ENCODE results near the gene MAP3K20. TPM values are rescaled to one million over a fixed set of nuclear protein-coding genes. Genes with fewer than 3 reads are reported as not detected.

The MAP3K20 gene
- total RNA-seq, 1 experiment from 2014 or later: 44.5 TPM

DNA sequence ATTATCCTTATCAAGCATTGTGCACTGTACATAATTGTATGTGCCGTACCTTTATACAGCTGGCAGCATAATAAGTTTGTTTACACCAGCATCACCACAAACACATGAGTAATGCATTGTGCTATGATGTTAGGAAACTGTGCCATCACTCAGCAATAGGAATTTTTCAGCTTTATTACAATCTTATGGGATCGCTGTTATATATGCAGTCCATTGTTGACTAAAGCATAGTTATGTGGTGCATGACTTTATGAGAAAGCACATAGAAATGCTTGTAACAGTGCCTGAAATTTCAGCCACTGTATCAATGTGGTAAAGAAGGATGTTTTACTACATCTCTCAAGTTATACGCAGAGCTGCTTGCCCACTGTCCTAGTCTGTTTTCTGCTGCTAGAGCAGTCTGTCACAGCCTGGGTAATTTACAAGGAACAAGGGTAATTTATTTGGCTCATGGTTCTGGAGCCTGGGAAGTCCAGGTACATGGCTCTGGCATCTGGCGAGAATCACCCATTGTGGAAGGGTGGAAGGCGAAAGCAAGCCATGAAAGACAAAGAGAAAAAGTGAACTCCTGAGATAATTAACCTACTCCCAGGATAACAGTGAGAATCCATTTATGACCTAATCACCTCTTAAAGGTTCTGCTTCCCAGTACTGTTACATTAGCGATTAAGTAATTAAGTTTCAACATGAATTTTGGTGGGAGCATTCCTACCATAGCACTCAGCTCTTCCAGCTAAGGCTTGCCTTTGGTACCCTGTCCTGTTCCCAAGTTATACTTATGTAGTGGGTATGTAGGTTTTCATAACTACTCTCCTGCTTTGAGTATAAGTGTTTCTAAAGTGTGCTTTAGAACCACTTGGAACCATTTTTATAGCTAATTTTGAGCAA is 4.6 kb downstream of the MAP3K20 start:
- Mint-ChIP-seq H3K27ac (ENCODE audit: unreplicated experiment) (no peak overlapping the region), H3K4me1 (ENCODE audit: low read depth, unreplicated experiment) (peaks cover 21% of the 10 kb centered on the region), H3K9me3 (ENCODE audit: unreplicated experiment) (no peaks in the 10 kb centered on the region), H3K4me3 (ENCODE audit: unreplicated experiment) (no peak overlapping the region), H3K36me3 (ENCODE audit: insufficient read depth, unreplicated experiment) (no peaks in the 10 kb centered on the region), H3K27me3 (ENCODE audit: insufficient read depth, unreplicated experiment) (no peaks in the 10 kb centered on the region)
- ChIA-PET POLR2A (no interaction called here), CTCF (no interaction called here)
- BruUV-seq (replicated peaks): no TSS peak
- intact Hi-C loops (cut with micrococcal nuclease; ENCODE audit: unreplicated experiment): no loop called here
- Histone ChIP-seq H3K4me3 (ENCODE audit: low read depth, low read length) (no peak overlapping the region), H3K27me3 (replicated peaks; ENCODE audit: control insufficient read depth, insufficient read depth, low read length) (no peaks in the 10 kb centered on the region), H3K9me3 (no peaks in the 10 kb centered on the region), H3K36me3 (ENCODE audit: control insufficient read depth, insufficient read depth, low read length) (0 out of 2 replicates have a peak, but pooled peaks cover 1% of the 10 kb centered on the region), H3K4me1 (peaks cover 9% of the 10 kb centered on the region)
- TF ChIP-seq, protein P1, sequence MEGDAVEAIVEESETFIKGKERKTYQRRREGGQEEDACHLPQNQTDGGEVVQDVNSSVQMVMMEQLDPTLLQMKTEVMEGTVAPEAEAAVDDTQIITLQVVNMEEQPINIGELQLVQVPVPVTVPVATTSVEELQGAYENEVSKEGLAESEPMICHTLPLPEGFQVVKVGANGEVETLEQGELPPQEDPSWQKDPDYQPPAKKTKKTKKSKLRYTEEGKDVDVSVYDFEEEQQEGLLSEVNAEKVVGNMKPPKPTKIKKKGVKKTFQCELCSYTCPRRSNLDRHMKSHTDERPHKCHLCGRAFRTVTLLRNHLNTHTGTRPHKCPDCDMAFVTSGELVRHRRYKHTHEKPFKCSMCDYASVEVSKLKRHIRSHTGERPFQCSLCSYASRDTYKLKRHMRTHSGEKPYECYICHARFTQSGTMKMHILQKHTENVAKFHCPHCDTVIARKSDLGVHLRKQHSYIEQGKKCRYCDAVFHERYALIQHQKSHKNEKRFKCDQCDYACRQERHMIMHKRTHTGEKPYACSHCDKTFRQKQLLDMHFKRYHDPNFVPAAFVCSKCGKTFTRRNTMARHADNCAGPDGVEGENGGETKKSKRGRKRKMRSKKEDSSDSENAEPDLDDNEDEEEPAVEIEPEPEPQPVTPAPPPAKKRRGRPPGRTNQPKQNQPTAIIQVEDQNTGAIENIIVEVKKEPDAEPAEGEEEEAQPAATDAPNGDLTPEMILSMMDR (IDR thresholded peaks at IDR 0.05; ENCODE audit: insufficient read depth in 1 of 2, low read depth in 1 of 2, low read length in 1 of 2, severe bottlenecking in 1 of 2, unreplicated experiment in 1 of 2): no peak
- DNase-seq: no peak

DNA sequence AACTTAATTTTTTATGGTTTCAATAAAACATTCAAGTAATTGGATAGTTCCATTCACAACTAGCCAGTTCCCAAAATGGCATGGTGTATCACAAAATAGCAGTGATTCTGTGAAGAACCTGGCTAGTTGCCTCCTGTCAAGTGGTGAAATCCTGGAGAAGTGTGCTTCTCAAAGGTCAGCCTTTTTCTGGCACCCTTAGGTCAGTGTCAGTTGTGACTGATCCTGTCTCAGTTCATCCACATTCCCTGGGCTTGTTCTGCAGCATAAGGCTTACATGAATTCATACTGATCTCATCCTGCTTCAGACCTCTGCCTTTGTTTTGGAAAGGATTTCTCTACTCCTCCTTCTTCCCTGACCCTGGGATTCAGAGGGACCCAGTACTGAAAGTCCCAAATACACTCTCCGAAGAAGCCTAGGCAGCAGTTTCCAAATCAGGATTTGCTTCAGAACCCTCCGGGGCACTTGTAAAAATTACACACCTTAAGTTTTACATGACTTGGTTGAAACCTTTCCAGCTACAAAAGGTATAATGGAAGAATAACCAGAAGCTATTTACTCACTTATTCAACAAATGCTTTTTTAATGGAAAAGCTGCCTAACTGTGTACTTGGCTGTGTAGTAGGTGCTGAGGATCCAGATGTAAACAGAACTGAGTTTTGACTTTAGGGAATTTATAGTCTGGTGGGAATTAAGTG is 11.0 kb downstream of the MAP3K20 start:
- peaks cover 9% of the 10 kb centered on the region; the same call in 1 of the 2 replicates for H3K4me1 ChIP-seq
- peaks cover 15% of the 10 kb centered on the region for H3K4me1 Mint-ChIP-seq (ENCODE audit: low read depth, unreplicated experiment)
- ChIA-PET CTCF (no interaction called here), POLR2A (no interaction called here)
- H3K9me3 Mint-ChIP-seq (ENCODE audit: unreplicated experiment): no peaks in the 10 kb centered on the region
- intact Hi-C loops (cut with micrococcal nuclease; ENCODE audit: unreplicated experiment): no loop called here
- no peaks in the 10 kb centered on the region for H3K36me3 ChIP-seq (ENCODE audit: control insufficient read depth, insufficient read depth, low read length)
- TF ChIP-seq, protein P1 (IDR thresholded peaks at IDR 0.05; ENCODE audit: insufficient read depth in 1 of 2, low read depth in 1 of 2, low read length in 1 of 2, severe bottlenecking in 1 of 2, unreplicated experiment in 1 of 2): no peak
- H3K4me3 ChIP-seq (ENCODE audit: low read depth, low read length): no peak overlapping the region
- no peaks in the 10 kb centered on the region for H3K9me3 ChIP-seq
- no TSS peak for BruUV-seq (replicated peaks)
- H3K27me3 Mint-ChIP-seq (ENCODE audit: insufficient read depth, unreplicated experiment): no peaks in the 10 kb centered on the region
- no peak overlapping the region for H3K27ac Mint-ChIP-seq (ENCODE audit: unreplicated experiment)
- no peak overlapping the region for H3K4me3 Mint-ChIP-seq (ENCODE audit: unreplicated experiment)
- H3K27me3 ChIP-seq (replicated peaks; ENCODE audit: control insufficient read depth, insufficient read depth, low read length): no peaks in the 10 kb centered on the region
- DNase-seq: no peak
- peaks cover 12% of the 10 kb centered on the region for H3K36me3 Mint-ChIP-seq (ENCODE audit: insufficient read depth, unreplicated experiment)

DNA sequence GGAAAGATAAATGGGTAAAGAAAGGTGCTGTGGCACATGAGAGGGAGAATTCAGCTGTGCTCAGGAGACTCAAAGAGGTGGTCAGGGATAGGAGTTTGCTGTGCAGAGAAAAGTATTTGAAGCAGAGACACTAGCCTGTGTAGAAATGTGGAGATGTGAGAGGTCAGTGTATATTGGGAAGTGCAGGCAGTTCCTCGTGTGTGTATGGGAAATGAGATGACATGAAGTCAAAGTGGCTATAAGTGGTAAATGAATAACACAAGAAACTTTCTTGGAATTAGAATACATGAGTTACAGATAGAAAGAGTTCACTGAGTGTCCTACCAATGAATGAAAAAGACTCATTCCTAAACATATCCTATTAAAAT is 11.6 kb downstream of the MAP3K20 start:
- peaks cover 9% of the 10 kb centered on the region; the same call in 1 of the 2 replicates for H3K4me1 ChIP-seq
- intact Hi-C loops (cut with micrococcal nuclease; ENCODE audit: unreplicated experiment): no loop called here
- no peaks in the 10 kb centered on the region; the same call in 1 of the 2 replicates for H3K36me3 ChIP-seq (ENCODE audit: control insufficient read depth, insufficient read depth, low read length)
- Mint-ChIP-seq H3K36me3 (ENCODE audit: insufficient read depth, unreplicated experiment) (peaks cover 12% of the 10 kb centered on the region), H3K27ac (ENCODE audit: unreplicated experiment) (no peak overlapping the region), H3K9me3 (ENCODE audit: unreplicated experiment) (no peaks in the 10 kb centered on the region), H3K4me1 (ENCODE audit: low read depth, unreplicated experiment) (peaks cover 12% of the 10 kb centered on the region), H3K4me3 (ENCODE audit: unreplicated experiment) (no peak overlapping the region), H3K27me3 (ENCODE audit: insufficient read depth, unreplicated experiment) (no peaks in the 10 kb centered on the region)
- no peaks in the 10 kb centered on the region for H3K27me3 ChIP-seq (replicated peaks; ENCODE audit: control insufficient read depth, insufficient read depth, low read length)
- ChIA-PET CTCF (no interaction called here), POLR2A (no interaction called here)
- DNase-seq: no peak
- no peaks in the 10 kb centered on the region for H3K9me3 ChIP-seq
- H3K4me3 ChIP-seq (ENCODE audit: low read depth, low read length): no peak overlapping the region
- no TSS peak for BruUV-seq (replicated peaks)
- TF ChIP-seq, protein P1 (IDR thresholded peaks at IDR 0.05; ENCODE audit: insufficient read depth in 1 of 2, low read depth in 1 of 2, low read length in 1 of 2, severe bottlenecking in 1 of 2, unreplicated experiment in 1 of 2): no peak
